Ovary (tissue), 9 donors: ENCODE data around the gene KCND3. TPM values are rescaled to one million over a fixed set of nuclear protein-coding genes. Genes with fewer than 3 reads are reported as not detected.

Source experiments
- DNase-seq, 5 donors: peaks; one replicate each; pipeline ENCODE4 v3.0.0-alpha.2; 2019 to 2020
- H3K27ac ChIP-seq, 2 donors: fragments of 200-600 bp; one replicate each; pipeline versions ENCODE4 v1.5.1 to v1.8.0; 2019 to 2022
- H3K27me3 ChIP-seq: fragments of 200-600 bp; one replicate; pipeline ENCODE4 v1.8.0; 2022
- H3K36me3 ChIP-seq: fragments of 200-600 bp; sonication (generic); one replicate; pipeline ENCODE4 v1.5.1; 2019
- H3K4me1 ChIP-seq: one replicate; pipeline ENCODE4 v1.8.1; 2013; ENCODE audit warnings: mild to moderate bottlenecking, moderate library complexity; ENCODE audit not compliant: insufficient read depth
- H3K4me3 ChIP-seq: fragments of 200-600 bp; sonication (generic); one replicate; pipeline ENCODE4 v1.5.1; 2017
- H3K9me3 ChIP-seq, 2 donors: fragments of 200-600 bp in 1 of 2; sonication (generic) in 1 of 2; one replicate each; pipeline versions ENCODE4 v1.5.1 to v1.8.1; 2013 to 2019; ENCODE audit warnings: mild to moderate bottlenecking in 1 of 2, moderate library complexity in 1 of 2
- CTCF ChIP-seq, 3 donors: fragments of 450-650 bp in 2 of 3; fragments of 200-600 bp in 1 of 3; IDR thresholded peaks; one replicate each; pipeline versions ENCODE4 v1.5.1 to v1.8.0; 2016 to 2022; ENCODE audit warnings: antibody characterized with exemption in 3 of 3, mild to moderate bottlenecking in 1 of 3
- EP300 ChIP-seq: sonication (generic); formaldehyde crosslinking; IDR thresholded peaks from one replicate; pipeline ENCODE4 v1.6.1; 2017; ENCODE audit warnings: antibody characterized with exemption
- POLR2A ChIP-seq: fragments of 450-650 bp; IDR thresholded peaks from one replicate; pipeline ENCODE4 v1.6.1; 2017; ENCODE audit warnings: antibody characterized with exemption, mild to moderate bottlenecking, moderate library complexity
- WGBS, 3 donors: extraction: QIAGEN DNeasy Blood & Tissue Kit in 1 of 3; methylation state at CpG; one replicate each; pipeline versions ENCODE4 v1.1.5 to v1.1.7; 2013 to 2017; 5-methylcytosine and 5-hydroxymethylcytosine counted together
- intact Hi-C, 4 donors: fragments of 100-400 bp; cut with DNase I; formaldehyde crosslinking; loops; one replicate each; pipeline versions ENCODE4 v1.11.0 to v1.15.1; 2022 to 2023
- polyA plus RNA-seq, 2 donors: library from polyadenylated mRNA; stranded (reverse); fragments of 200-250 nt in 1 of 2; fragments of 350-450 nt in 1 of 2; fragmentation: Illumina TruSeq in 1 of 2; extraction: RNeasy Lipid Tissue Mini Kit (QIAGEN cat#74804) in 1 of 2; gene quantifications; one replicate each; pipeline ENCODE4 v1.2.3, GENCODE V29; 2013 to 2014
- total RNA-seq, 7 donors: library from RNA; depleted of rRNA in 2 of 7; stranded (reverse); fragments of >200 nt in 2 of 7; fragmentation: NEBNext Ultra II Directional in 3 of 7; extraction: Animal tissue kit (Norgen Biotek cat#: 25700) in 3 of 7; gene quantifications; one replicate each; pipeline versions ENCODE4 v1.1.0 to v1.2.4, GENCODE V29; 2016 to 2023
- donor health status: DM: no; HTN: no; CAD: no; lungs with moderate emphysema.
- donor health status: DM: no; HTN: no; CAD: no.
- donor health status: Bipolar disorder and iron deficiency.
- donor health status: DM: yes; HTN: yes; CAD: no.
- donor health status: DM: no; HTN: no; CAD: no.
- donor health status: DM: yes; HTN: yes; CAD: no.

Gene KCND3
- total and polyA plus RNA-seq, 9 donors, result 0.15 to 6.5 (median 0.60) TPM

- Histone ChIP-seq H3K36me3 (no peaks in the 10 kb centered on the region), H3K4me1 (no peaks in the 10 kb centered on the region), H3K27me3 (no peaks in the 10 kb centered on the region), H3K27ac (no peak overlapping the region), H3K4me3 (no peak overlapping the region), H3K9me3 (no peaks in the 10 kb centered on the region)
- intact Hi-C loops, result no loop called here
- 27 to 64% (median 32%) methylated on average over 1 of the region's 1 CpG for WGBS, 3 donors
- TF ChIP-seq CTCF (IDR thresholded peaks at IDR 0.05) (no peak), EP300 (no peak), POLR2A (no peak)
- no peak for DNase-seq
These were observed 38.2 kb upstream of the KCND3 start for GRCh38 chr1:112027696-112028095.

- Histone ChIP-seq H3K36me3 (no peaks in the 10 kb centered on the region), H3K9me3 (no peaks in the 10 kb centered on the region), H3K27me3 (no peaks in the 10 kb centered on the region), H3K4me3 (no peak overlapping the region), H3K27ac (no peak overlapping the region), H3K4me1 (no peaks in the 10 kb centered on the region)
- no peak for TF ChIP-seq EP300
- TF ChIP-seq CTCF (IDR thresholded peaks at IDR 0.05), result no peak
- no peak for TF ChIP-seq POLR2A
- intact Hi-C loops, result no loop called here
- DNase-seq, result no peak
- 4 to 22% (median 15%) methylated on average over 1 of the region's 1 CpG for WGBS, 3 donors
These were observed 37.0 kb upstream of the KCND3 start for GRCh38 chr1:112026501-112026900.

GRCh38 chr1:112026016-112026415, 36.5 kb upstream of the KCND3 start:
- H3K9me3 ChIP-seq, result no peaks in the 10 kb centered on the region
- WGBS, 3 donors, result 34 to 45% (median 36%) methylated on average over 5 of the region's 5 CpGs
- H3K36me3 ChIP-seq, result no peaks in the 10 kb centered on the region
- intact Hi-C loops, result no loop called here
- H3K4me1 ChIP-seq, result no peaks in the 10 kb centered on the region
- no peaks in the 10 kb centered on the region for H3K27me3 ChIP-seq
- no peak overlapping the region for H3K27ac ChIP-seq
- TF ChIP-seq EP300, result no peak
- no peak for TF ChIP-seq CTCF (IDR thresholded peaks at IDR 0.05)
- no peak for TF ChIP-seq POLR2A
- H3K4me3 ChIP-seq, result no peak overlapping the region
- DNase-seq, result no peak

GRCh38 chr1:112021263-112021662, 31.8 kb upstream of the KCND3 start:
- no peaks in the 10 kb centered on the region for H3K9me3 ChIP-seq
- TF ChIP-seq CTCF (IDR thresholded peaks at IDR 0.05) (no peak), EP300 (no peak), POLR2A (no peak)
- no peaks in the 10 kb centered on the region for H3K4me1 ChIP-seq
- 49 to 67% (median 60%) methylated on average over 4 of the region's 4 CpGs for WGBS, 3 donors
- no peaks in the 10 kb centered on the region for H3K36me3 ChIP-seq
- no peaks in the 10 kb centered on the region for H3K27me3 ChIP-seq
- DNase-seq, result no peak
- no peak overlapping the region for H3K4me3 ChIP-seq
- intact Hi-C loops, result no loop called here
- H3K27ac ChIP-seq, result no peak overlapping the region

GRCh38 chr1:112017183-112017582, 27.7 kb upstream of the KCND3 start:
- intact Hi-C loops, result no loop called here
- TF ChIP-seq POLR2A (no peak), CTCF (IDR thresholded peaks at IDR 0.05) (no peak), EP300 (no peak)
- DNase-seq, result no peak

More at GRCh38 chr1:112017183-112017582, 27.7 kb upstream of the KCND3 start:
- H3K36me3 ChIP-seq, result no peaks in the 10 kb centered on the region
- H3K9me3 ChIP-seq, result peaks cover 0 to 4% of the 10 kb centered on the region in 2 donors
- H3K4me3 ChIP-seq, result no peak overlapping the region
- H3K4me1 ChIP-seq, result no peaks in the 10 kb centered on the region
- 27 to 51% (median 28%) methylated on average over 6 of the region's 6 CpGs for WGBS, 3 donors
- H3K27ac ChIP-seq, result no peak overlapping the region
- H3K27me3 ChIP-seq, result no peaks in the 10 kb centered on the region
